ENCODE measurements around the gene CDC42BPA.
"Not testable (repeated sequence)": the region's sequence is repeated elsewhere in the genome, so short reads cannot be mapped to it uniquely, and the experiment has no call there.

The CDC42BPA gene

DNA sequence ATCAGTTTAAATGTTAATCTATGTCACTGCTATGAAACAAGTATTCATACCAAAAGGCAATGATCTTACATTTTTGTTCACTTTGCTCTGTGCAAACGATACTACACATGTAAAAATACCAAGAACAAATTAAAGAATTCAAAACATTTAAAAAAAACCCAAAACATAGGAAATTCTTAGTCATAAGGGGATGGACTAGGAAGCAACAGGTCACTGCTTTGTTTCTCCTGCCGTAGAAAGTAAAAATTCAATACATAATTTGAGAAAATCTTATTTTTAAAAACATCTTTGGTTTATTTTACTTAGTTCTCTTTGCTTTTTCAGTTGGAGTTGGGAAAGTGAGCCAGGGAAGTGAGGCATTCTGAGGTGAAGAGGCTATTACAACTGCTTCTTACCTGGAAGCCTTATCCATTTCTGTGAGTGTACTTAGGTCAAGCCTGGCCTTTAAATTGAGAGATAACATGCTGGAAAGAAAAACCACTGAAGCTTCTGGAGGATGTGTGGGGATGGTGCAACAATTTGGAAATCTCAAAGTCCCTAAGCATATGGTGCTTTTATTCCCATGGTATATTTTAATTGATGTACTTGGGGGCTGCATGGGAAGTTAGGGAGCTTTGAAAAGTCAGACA is 183.5 kb downstream of the CDC42BPA start:
- no peak for DNase-seq (ENCODE audit: low read depth in 1 of 2, low spot score in 1 of 2)

DNA sequence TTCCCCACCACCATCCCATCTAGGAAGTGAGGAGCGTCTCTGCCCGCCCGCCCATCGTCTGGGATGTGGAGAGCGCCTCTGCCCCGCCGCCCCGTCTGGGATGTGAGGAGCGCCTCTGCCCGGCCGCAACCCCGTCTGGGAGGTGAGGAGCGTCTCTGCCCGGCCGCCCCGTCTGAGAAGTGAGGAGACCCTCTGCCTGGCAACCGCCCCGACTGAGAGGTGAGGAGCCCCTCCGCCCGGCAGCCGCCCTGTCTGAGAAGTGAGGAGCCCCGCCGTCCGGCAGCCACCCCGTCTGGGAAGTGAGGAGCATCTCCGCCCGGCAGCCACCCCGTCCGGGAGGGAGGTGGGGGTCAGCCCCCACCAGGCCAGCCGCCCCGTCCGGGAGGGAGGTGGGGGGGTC is 185.6 kb downstream of the CDC42BPA start:
- DNase-seq (ENCODE audit: low read depth in 1 of 2, low spot score in 1 of 2): not testable (repeated sequence)

GRCh38 chr1:227131193-227131592 is 187.1 kb downstream of the CDC42BPA start:
- DNase-seq (ENCODE audit: low read depth in 1 of 2, low spot score in 1 of 2): no peak

GRCh38 chr1:227127891-227128290 is 190.4 kb downstream of the CDC42BPA start:
- no peak for DNase-seq (ENCODE audit: low read depth in 1 of 2, low spot score in 1 of 2)

- DNase-seq (ENCODE audit: low read depth in 1 of 2, low spot score in 1 of 2): no peak
Measured at GRCh38 chr1:227125929-227126545, 192.3 kb downstream of the CDC42BPA start.

GRCh38 chr1:227124473-227124872 is 193.8 kb downstream of the CDC42BPA start:
- no peak for DNase-seq (ENCODE audit: low read depth in 1 of 2, low spot score in 1 of 2)

DNA sequence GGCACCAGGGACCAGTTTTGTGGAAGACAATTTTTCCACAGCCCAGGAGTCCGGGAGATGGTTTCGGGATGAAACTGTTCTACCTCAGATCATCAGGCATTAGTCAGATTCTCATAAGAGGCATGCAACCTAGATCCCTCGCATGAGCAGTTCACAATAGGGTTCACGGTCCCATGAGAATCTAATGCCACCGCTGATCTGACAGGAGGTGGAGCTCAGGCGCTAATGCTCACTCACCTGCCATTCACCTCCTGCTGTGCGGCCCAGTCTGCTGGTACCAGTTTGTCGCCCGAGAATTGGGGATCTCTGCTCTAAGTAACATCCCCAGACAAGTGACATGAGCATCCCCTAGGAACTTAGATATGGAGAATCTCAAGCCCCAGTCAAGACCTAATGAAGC is 197.5 kb downstream of the CDC42BPA start:
- DNase-seq (ENCODE audit: low read depth in 1 of 2, low spot score in 1 of 2): no peak

- no peak for DNase-seq (ENCODE audit: low read depth in 1 of 2, low spot score in 1 of 2)
Measured at GRCh38 chr1:227112538-227112937, 205.8 kb downstream of the CDC42BPA start.

DNA sequence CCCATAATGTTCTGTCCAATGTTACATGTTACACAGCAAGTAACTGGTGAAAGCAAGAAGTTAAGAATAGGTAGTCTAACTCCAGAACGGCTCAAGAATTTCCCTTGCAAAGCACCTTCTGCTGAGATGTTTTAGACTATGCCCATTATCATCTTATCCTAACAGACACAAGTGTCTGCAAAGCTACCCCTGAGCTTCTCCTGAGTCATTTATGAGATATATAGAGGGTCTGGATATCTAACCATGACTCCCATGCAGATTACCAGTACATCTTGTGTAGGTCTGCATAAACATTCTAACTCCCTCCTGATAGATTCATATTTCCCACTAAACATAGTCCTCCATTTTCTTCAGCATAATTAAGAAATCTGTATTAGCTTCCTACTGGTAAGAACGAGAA is 206.5 kb downstream of the CDC42BPA start:
- DNase-seq (ENCODE audit: low read depth in 1 of 2, low spot score in 1 of 2): no peak

DNA sequence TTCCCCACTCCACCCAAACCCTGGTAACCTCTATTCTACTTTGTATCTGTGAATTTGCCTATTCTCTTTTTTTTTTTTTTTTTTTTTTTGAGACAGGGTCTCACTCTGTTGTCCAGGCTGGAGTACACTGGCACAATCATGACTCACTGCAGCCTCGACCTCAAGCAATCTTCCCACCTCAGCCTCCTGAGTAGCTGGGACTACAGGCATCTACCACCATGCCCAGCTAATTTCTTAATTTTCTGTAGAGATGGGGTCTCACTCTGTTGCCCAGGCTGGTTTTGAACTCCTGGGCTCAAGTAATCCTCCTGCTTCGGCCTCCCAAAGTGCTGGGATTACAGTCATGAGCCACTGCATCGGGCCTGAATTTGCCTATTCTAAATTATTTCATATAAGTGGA is 213.0 kb downstream of the CDC42BPA start:
- DNase-seq (ENCODE audit: low read depth in 1 of 2, low spot score in 1 of 2): not testable (repeated sequence)

DNA sequence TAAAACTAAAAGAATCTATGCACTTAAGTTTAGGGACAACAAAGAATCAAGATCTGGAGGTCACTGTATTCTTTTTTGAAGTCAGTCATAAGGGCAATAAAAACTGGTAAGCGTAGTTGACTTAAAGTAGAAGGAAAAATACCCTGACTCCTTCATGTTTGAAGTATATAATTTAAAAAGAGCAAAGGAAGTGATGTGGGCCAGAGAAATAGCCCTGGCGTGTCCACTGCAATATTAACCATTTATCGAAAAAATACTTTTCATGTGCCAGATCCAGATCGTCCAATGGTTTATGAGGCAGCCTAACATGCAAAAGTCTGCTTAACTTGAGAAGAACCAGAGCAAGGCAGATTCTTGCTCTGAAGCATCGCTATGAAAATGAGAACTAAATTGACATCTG is 216.2 kb downstream of the CDC42BPA start:
- no peak for DNase-seq (ENCODE audit: low read depth in 1 of 2, low spot score in 1 of 2)

- DNase-seq (ENCODE audit: low read depth in 1 of 2, low spot score in 1 of 2): no peak
Measured at GRCh38 chr1:227094249-227094966, 223.9 kb downstream of the CDC42BPA start.

- no peak for DNase-seq (ENCODE audit: low read depth in 1 of 2, low spot score in 1 of 2)
Measured at GRCh38 chr1:227093309-227093708, 225.0 kb downstream of the CDC42BPA start.

- no peak for DNase-seq (ENCODE audit: low read depth in 1 of 2, low spot score in 1 of 2)
Measured at GRCh38 chr1:227092069-227092468, 226.2 kb downstream of the CDC42BPA start.

GRCh38 chr1:227086636-227087035 is 231.7 kb downstream of the CDC42BPA start:
- no peak for DNase-seq (ENCODE audit: low read depth in 1 of 2, low spot score in 1 of 2)

- DNase-seq (ENCODE audit: low read depth in 1 of 2, low spot score in 1 of 2): no peak
Measured at GRCh38 chr1:227082999-227083746, 235.1 kb downstream of the CDC42BPA start.

DNA sequence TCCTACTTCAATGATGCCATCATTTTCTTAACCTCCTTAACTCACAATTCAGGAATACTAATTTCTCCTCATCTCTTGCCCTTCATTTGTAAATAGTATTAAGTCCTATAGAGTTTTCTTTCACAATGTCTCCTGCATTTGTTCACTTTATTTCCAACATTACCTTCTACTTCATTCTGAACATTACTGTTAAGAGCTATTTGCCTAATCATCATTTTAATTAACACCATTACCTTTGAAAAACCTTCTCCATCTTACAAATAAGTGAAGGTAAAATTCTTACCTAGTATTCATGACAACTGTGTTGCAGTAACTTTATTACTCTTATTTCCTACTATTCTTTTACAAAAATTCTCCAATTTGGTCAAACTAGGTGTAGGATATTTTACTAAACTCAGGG is 240.5 kb downstream of the CDC42BPA start:
- no peak for DNase-seq (ENCODE audit: low read depth in 1 of 2, low spot score in 1 of 2)

DNA sequence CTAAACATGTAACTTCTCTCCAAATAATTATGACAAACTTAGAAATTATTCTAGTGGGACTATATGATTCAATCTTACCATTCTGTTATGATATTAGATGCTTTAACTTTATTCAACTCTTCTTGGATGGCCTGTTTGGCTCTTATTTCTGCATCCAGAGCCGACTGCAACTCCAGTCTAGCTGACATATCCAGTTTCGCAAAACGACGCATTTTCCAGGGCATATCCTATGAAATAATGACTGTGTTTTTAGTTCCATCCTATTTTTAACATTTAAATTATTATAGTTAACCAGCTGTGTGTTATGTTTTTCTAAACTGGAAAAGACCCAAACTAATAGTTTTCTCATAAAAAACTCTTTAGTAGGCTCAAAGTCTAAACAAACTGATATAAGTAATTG is 244.5 kb downstream of the CDC42BPA start:
- no peak for DNase-seq (ENCODE audit: low read depth in 1 of 2, low spot score in 1 of 2)

GRCh38 chr1:227072991-227073390 is 245.3 kb downstream of the CDC42BPA start:
- DNase-seq (ENCODE audit: low read depth in 1 of 2, low spot score in 1 of 2): no peak

- no peak for DNase-seq (ENCODE audit: low read depth in 1 of 2, low spot score in 1 of 2)
Measured at GRCh38 chr1:227071895-227072587, 246.3 kb downstream of the CDC42BPA start.

DNA sequence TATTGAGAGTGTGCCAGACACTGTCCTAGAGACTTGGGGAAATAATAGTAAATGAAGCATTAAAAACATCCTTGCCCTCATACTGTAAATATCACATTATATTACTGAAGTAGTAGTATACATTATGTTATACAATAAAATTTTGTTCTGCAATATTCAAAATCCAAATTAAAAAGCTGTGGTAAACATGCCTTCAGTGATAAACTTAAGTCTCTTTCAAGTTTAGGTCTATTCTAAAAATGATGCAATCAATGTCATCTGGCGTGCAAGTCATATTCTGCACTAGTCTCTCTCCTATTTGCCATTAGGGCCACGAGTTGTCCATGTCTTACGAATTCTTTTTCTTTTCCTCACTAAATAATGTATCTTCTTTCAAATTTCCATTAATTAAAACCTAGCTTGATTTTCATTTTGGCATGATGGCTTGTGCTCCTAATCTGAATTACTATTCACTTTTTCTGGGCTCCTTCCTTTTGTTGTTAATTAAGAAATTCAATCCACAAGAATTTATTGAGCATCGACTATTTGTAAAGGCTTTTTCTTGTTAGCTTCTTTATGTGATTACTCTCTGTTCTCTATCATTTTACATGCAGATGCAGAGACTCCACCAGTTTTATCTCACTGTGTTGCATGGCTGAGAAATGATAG is 247.5 kb downstream of the CDC42BPA start:
- DNase-seq (ENCODE audit: low read depth in 1 of 2, low spot score in 1 of 2): no peak
